ENCODE results near the gene CNTN4. TPM values are rescaled to one million over a fixed set of nuclear protein-coding genes. Genes with fewer than 3 reads are reported as not detected.

Gene CNTN4
- total and polyA plus RNA-seq, 2 of the 8 experiments (the other 6 are each of a cell fraction or from before 2014, with no cell fraction given): 0.41 to 2.2 TPM

- 88% methylated on average over 25 of the region's 25 CpGs; no CpG with 5 or more reads in 1 of the 2 experiments for WGBS, 2 experiments (ENCODE audit: extremely low coverage in 1 of 2, insufficient coverage in 1 of 2, insufficient read length in 1 of 2, insufficient replicate concordance in 2 of 2, low coverage in 1 of 2, low lambda C conversion rate in 2 of 2, missing lambda C conversion rate in 1 of 2)
- Histone ChIP-seq H3K4me2 (ENCODE audit: insufficient read depth in 1 of 2, low read depth in 2 of 2, low read length in 2 of 2) (no peak overlapping the region), H2BK15ac (ENCODE audit: low read length) (0 out of 2 replicates have a peak overlapping the region, but pooled peaks have one; percentile 88), H3K14ac (ENCODE audit: insufficient read length) (no peak overlapping the region), H2AFZ (ENCODE audit: low read length) (peak overlapping the region; percentile 70; the same call in 1 of the 2 replicates), H3K9me3 (ENCODE audit: insufficient read depth in 2 of 2, low read depth in 1 of 2, low read length in 1 of 2) (no peaks in the 10 kb centered on the region), H3K18ac (ENCODE audit: extremely low read depth, low read length) (peak overlapping the region; percentile 48), H4K8ac (ENCODE audit: extremely low read depth, insufficient read depth, low read length) (no peak overlapping the region), H4K5ac (ENCODE audit: insufficient read length, low read depth, low read length) (no peak overlapping the region), H4K91ac (replicated peaks; ENCODE audit: insufficient read length, low read length) (no peak overlapping the region), H2BK20ac (ENCODE audit: low read length) (peak overlapping the region; percentile 18; the same call in 1 of the 2 replicates), H2BK5ac (ENCODE audit: low read depth, low read length) (no peak overlapping the region), H4K20me1 (replicated peaks in 1 of 2; ENCODE audit: control insufficient read depth in 1 of 2, insufficient read depth in 2 of 2, low read length in 2 of 2) (no peaks in the 10 kb centered on the region), H3K9ac (replicated peaks in 1 of 4; ENCODE audit: extremely low read depth in 1 of 4, low read depth in 3 of 4, low read length in 3 of 4) (no peak overlapping the region), H2BK120ac (replicated peaks; ENCODE audit: low read depth, low read length) (no peak overlapping the region), H3K79me1 (ENCODE audit: low read depth, low read length) (no peaks in the 10 kb centered on the region), H3K4me1 (replicated peaks in 1 of 4; ENCODE audit: control insufficient read depth in 3 of 4, insufficient read depth in 4 of 4, low read length in 3 of 4) (peaks cover 0 to 6% (median 5%) of the 10 kb centered on the region in 4 experiments; a peak in 4 of 7 replicates), H3K4me3 (ENCODE audit: extremely low read depth in 1 of 4, insufficient read depth in 2 of 4, low read depth in 3 of 4, low read length in 4 of 4) (no peak overlapping the region), H3K27ac (ENCODE audit: low read depth, low read length) (no peak overlapping the region), H3K4ac (replicated peaks; ENCODE audit: insufficient read length, low read depth, low read length) (no peak overlapping the region), H3K23me2 (ENCODE audit: low read depth, low read length) (no peaks in the 10 kb centered on the region), H2AK5ac (ENCODE audit: low read depth, low read length) (no peak overlapping the region), H3K79me2 (ENCODE audit: control insufficient read depth in 1 of 2, insufficient read depth in 2 of 2, low read length in 2 of 2) (no peaks in the 10 kb centered on the region), H3K23ac (ENCODE audit: insufficient read length) (no peak overlapping the region), H3K27me3 (replicated peaks in 1 of 4; ENCODE audit: control insufficient read depth in 3 of 4, extremely low read depth in 1 of 4, insufficient read depth in 3 of 4, low read length in 3 of 4) (no peaks in the 10 kb centered on the region), H2BK12ac (ENCODE audit: low read depth, low read length) (no peak overlapping the region), H3K56ac (replicated peaks; ENCODE audit: insufficient read length, low read depth, low read length) (no peak overlapping the region), H3K36me3 (ENCODE audit: control insufficient read depth in 2 of 4, insufficient read depth in 4 of 4, low read length in 3 of 4) (no peaks in the 10 kb centered on the region)
- ChIA-PET CTCF (ENCODE audit: partially characterized antibody) (interaction anchor here (1.2 to 2.3 kb wide), 2 partner anchors 41 to 117 kb away, joined by 3 to 8 read pairs; no protein-coding TSS in a partner anchor), POLR2A (ENCODE audit: partially characterized antibody) (no interaction called here)
- TF ChIP-seq CEBPB (IDR thresholded peaks at IDR 0.05; ENCODE audit: low read depth, low read length): no peak
- TF ChIP-seq, protein P1, sequence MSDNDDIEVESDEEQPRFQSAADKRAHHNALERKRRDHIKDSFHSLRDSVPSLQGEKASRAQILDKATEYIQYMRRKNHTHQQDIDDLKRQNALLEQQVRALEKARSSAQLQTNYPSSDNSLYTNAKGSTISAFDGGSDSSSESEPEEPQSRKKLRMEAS (IDR thresholded peaks at IDR 0.05): peak; percentile 23; the same call in 1 of the 2 replicates
- TF ChIP-seq GABPA (IDR thresholded peaks at IDR 0.05; ENCODE audit: borderline replicate concordance, insufficient read depth, low read length): no peak
- FAIRE-seq (no peak), DNase-seq (ENCODE audit: low read depth in 1 of 2, low spot score in 2 of 2) (no peak)
Observed at GRCh38 chr3:3038201-3038991, 939.7 kb downstream of the CNTN4 start.
